ENCODE measurements around the gene CLTC.

DNA sequence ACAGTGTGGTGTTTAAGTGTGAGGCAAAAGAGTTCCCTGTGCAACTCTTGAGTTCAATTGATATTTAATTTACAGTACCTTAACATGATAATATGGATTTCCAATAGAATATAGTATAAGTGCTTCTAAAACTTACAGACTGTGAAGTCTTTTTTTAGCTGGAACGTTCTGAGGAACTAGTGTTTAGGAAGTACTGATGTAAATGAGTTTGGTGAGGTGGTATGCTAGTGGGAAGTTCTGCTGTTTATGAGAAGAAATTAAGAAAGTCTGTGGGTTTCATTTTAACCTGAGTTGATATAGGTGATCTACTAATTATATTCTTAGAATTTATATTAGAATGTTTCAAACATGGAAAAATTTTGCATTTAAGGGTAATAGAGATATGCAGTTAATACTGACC lies 55.5 kb downstream of the CLTC start:
- TF ChIP-seq SIN3A (IDR thresholded peaks at IDR 0.05; ENCODE audit: borderline replicate concordance, insufficient read depth, low read length): no peak
- TF ChIP-seq, protein P1, sequence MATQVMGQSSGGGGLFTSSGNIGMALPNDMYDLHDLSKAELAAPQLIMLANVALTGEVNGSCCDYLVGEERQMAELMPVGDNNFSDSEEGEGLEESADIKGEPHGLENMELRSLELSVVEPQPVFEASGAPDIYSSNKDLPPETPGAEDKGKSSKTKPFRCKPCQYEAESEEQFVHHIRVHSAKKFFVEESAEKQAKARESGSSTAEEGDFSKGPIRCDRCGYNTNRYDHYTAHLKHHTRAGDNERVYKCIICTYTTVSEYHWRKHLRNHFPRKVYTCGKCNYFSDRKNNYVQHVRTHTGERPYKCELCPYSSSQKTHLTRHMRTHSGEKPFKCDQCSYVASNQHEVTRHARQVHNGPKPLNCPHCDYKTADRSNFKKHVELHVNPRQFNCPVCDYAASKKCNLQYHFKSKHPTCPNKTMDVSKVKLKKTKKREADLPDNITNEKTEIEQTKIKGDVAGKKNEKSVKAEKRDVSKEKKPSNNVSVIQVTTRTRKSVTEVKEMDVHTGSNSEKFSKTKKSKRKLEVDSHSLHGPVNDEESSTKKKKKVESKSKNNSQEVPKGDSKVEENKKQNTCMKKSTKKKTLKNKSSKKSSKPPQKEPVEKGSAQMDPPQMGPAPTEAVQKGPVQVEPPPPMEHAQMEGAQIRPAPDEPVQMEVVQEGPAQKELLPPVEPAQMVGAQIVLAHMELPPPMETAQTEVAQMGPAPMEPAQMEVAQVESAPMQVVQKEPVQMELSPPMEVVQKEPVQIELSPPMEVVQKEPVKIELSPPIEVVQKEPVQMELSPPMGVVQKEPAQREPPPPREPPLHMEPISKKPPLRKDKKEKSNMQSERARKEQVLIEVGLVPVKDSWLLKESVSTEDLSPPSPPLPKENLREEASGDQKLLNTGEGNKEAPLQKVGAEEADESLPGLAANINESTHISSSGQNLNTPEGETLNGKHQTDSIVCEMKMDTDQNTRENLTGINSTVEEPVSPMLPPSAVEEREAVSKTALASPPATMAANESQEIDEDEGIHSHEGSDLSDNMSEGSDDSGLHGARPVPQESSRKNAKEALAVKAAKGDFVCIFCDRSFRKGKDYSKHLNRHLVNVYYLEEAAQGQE (IDR thresholded peaks at IDR 0.05; ENCODE audit: insufficient read depth in 1 of 2, low read depth in 2 of 2, low read length in 2 of 2): no peak
- no peak for TF ChIP-seq POLR2AphosphoS5 (IDR thresholded peaks at IDR 0.05; ENCODE audit: low read depth, low read length)
